Measurements from ENCODE around the gene YLPM1.

YLPM1 gene

GRCh38 chr14:74763803-74764531 lies 851 bp downstream of the YLPM1 start:
- TF ChIP-seq ZFX (IDR thresholded peaks at IDR 0.05; ENCODE audit: borderline replicate concordance) (no peak), CTCF (IDR thresholded peaks at IDR 0.05) (no peak)
- H3K27ac ChIP-seq, result peak overlapping the region; percentile 81

DNA sequence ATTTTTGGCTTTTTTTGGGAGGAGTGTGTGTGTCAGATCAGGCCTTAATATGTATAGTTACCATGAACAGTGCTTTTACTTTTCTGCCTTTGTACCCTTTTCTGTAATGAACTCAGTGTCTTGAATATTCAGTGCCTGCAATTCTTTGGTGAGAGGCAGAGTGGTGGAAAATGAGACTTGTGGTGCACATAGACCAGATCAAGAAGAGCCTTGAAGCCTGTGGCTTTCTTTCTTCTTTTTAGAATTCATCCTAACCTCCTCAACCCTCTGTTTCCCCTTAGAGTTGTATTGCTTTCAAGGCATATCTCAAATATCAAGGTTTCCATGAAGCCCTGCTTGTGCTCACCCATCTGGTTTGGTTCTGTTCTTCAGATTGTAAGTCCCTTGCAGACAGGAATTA lies 2.6 kb downstream of the YLPM1 start:
- no peak for TF ChIP-seq ZFX (IDR thresholded peaks at IDR 0.05; ENCODE audit: borderline replicate concordance)
- no peak for TF ChIP-seq CTCF (IDR thresholded peaks at IDR 0.05)
- no peak overlapping the region for H3K27ac ChIP-seq

- TF ChIP-seq CTCF (IDR thresholded peaks at IDR 0.05), result no peak
- TF ChIP-seq ZFX (IDR thresholded peaks at IDR 0.05; ENCODE audit: borderline replicate concordance), result no peak
- no peak overlapping the region for H3K27ac ChIP-seq
Measured at GRCh38 chr14:74771399-74771798, 8.3 kb downstream of the YLPM1 start.

DNA sequence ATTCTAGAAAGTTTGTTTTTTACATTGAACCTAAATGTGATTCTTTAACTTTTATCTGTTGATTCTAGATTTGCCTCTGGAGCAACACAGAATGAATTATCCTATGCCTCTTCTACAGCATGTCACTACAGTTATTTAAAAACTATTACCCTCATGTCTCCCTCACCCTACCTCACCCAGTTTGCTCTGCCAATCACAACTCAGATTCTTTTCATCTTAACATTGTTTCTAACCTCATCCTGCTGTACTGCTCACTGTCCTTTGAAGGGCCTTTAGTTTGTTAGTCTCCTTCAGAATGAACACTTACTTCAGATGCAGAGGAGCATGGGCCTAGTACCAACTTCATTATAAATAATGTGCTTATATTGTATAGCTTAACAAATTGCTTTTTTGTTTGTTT lies 21.5 kb downstream of the YLPM1 start:
- no peak for TF ChIP-seq ZFX (IDR thresholded peaks at IDR 0.05; ENCODE audit: borderline replicate concordance)
- no peak for TF ChIP-seq CTCF (IDR thresholded peaks at IDR 0.05)
- no peak overlapping the region for H3K27ac ChIP-seq

DNA sequence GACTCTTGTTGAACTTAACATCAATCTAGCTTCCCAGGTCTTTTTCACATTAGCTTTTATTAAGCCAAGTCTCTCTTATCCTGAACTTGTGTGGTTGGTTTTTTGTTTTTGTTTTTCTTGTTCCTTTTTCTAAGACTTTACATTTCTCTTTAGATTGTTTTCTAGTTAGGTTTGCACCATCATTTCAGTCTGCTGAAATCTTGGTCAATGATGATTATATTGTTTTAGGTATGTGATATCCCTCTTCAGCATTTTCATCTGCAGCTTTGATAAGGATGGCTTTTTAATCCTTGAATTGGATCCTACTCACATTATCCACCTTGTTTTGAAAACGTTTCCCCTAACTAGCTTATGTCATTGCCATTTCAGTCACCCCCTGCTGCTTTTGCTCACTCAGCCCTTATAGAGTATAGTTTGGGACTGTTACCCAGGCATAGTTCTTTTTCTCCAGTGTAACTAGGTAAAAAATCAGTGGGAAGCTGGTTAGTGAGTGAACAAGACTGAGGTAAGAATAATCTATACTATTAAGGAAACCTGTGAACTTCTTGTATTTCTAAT lies 22.0 kb downstream of the YLPM1 start:
- no peak overlapping the region for H3K27ac ChIP-seq
- TF ChIP-seq ZFX (IDR thresholded peaks at IDR 0.05; ENCODE audit: borderline replicate concordance) (no peak), CTCF (IDR thresholded peaks at IDR 0.05) (no peak)

DNA sequence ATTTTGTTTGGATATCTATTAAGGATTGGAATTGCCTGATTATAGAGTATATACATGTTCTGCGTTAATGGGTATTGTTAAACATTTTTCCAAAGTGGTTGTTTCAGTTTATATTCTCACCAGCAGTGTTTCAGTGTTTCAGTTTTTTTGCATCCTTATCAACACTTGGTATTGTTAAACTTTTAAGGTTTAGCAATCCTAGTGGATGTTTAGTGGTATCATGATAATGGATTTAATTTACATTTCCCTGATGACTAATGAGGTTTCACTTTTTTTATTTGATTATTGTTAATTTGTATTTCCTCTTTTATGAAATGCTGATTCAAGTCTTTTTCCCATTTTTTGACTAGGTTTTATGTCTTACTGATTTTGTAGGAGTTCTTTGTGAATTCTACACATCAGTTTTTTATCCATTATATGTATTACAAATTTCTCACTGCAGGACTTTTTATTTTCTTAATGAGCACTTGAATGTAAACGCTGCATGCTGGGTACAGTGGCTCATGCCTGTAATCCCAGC lies 23.7 kb downstream of the YLPM1 start:
- TF ChIP-seq ZFX (IDR thresholded peaks at IDR 0.05; ENCODE audit: borderline replicate concordance), result no peak
- TF ChIP-seq CTCF (IDR thresholded peaks at IDR 0.05), result no peak
- no peak overlapping the region for H3K27ac ChIP-seq

Measured in 22Rv1 (cell line).